A172 (cell line): Measurements from ENCODE around the gene MAU2. TPM values are rescaled to one million over a fixed set of nuclear protein-coding genes. Genes with fewer than 3 reads are reported as not detected.
"Not testable (repeated sequence)": the region's sequence is repeated elsewhere in the genome, so short reads cannot be mapped to it uniquely, and the experiment has no call there.

Experiments
- DNase-seq: peaks from one replicate; pipeline ENCODE4 v3.0.0-alpha.2; 2015; ENCODE audit warnings: low spot score
- total RNA-seq: library from RNA; depleted of rRNA; stranded (reverse); fragments of >200 nt; shearing (Covaris generic); gene quantifications from 2 replicates; pipeline ENCODE4 v1.2.3, GENCODE V29; 2014

Gene MAU2
- total RNA-seq, 1 experiment from 2014 or later, result 24.0 TPM

- DNase-seq, result no peak
Observed at GRCh38 chr19:19384486-19384885, 63.9 kb downstream of the MAU2 start.

- peak; percentile 99 for DNase-seq
Observed at GRCh38 chr19:19385131-19385895, 64.7 kb downstream of the MAU2 start.

- DNase-seq, result no peak
Observed at GRCh38 chr19:19385896-19386869, 65.6 kb downstream of the MAU2 start.

GRCh38 chr19:19387108-19387507 lies 66.5 kb downstream of the MAU2 start:
- no peak for DNase-seq

- DNase-seq, result no peak
Observed at GRCh38 chr19:19388568-19389555, 68.2 kb downstream of the MAU2 start.

GRCh38 chr19:19389683-19390082 lies 69.1 kb downstream of the MAU2 start:
- DNase-seq, result not testable (repeated sequence)

- not testable (repeated sequence) for DNase-seq
Observed at GRCh38 chr19:19394333-19394732, 73.7 kb downstream of the MAU2 start.

- DNase-seq, result no peak
Observed at GRCh38 chr19:19399733-19400433, 79.3 kb downstream of the MAU2 start.

GRCh38 chr19:19402656-19403372 lies 82.2 kb downstream of the MAU2 start:
- no peak for DNase-seq

- peak; percentile 81 for DNase-seq
Observed at GRCh38 chr19:19403373-19403901, 82.8 kb downstream of the MAU2 start.

- DNase-seq, result peak; percentile 80
Observed at GRCh38 chr19:19404879-19405860, 84.5 kb downstream of the MAU2 start, which contains the start of gene GATAD2A. Gene GATAD2A, plus strand, starts transcription at chr19:19405675. Its CDS starts 59,671 bp downstream, at chr19:19465346.

- DNase-seq, result no peak
Observed at GRCh38 chr19:19405971-19406877, 85.6 kb downstream of the MAU2 start.

- DNase-seq, result peak; percentile 59
Observed at GRCh38 chr19:19406878-19407632, 86.4 kb downstream of the MAU2 start.

- no peak for DNase-seq
Observed at GRCh38 chr19:19407633-19407930, 87.0 kb downstream of the MAU2 start.
